Panc1 (cell line): Measurements from ENCODE around the gene SLC8A1. TPM values are rescaled to one million over a fixed set of nuclear protein-coding genes. Genes with fewer than 3 reads are reported as not detected.

ENCODE experiments used
- ATAC-seq: fragments of 200-7000 bp; cut with Tn5 transposase; 2 replicates; pipeline ENCODE4 v1.9.1; 2020; ENCODE audit warnings: mild to moderate bottlenecking, moderate library complexity
- BruUV-seq: library from RNA; stranded (reverse); fragments of 400-500 nt; replicated peaks from 2 replicates; lab custom pipeline; 2021; lab: Mats Ljungman, UMichigan
- CTCF ChIA-PET: fragments of 300-600 bp; sonication (Branson Sonifier 250); formaldehyde crosslinking; loops from one replicate; lab custom pipeline; 2022; ENCODE audit warnings: antibody characterized with exemption; lab: Charles Lee
- POLR2A ChIA-PET: fragments of 300-600 bp; sonication (Branson Sonifier 250); formaldehyde crosslinking; loops from one replicate; lab custom pipeline; 2022; ENCODE audit warnings: antibody characterized with exemption; lab: Charles Lee
- DNase-seq: peaks from one replicate; pipeline ENCODE4 v3.0.0-alpha.2; 2010; ENCODE audit warnings: low read depth, low spot score
- H3K27ac ChIP-seq: 2 replicates; pipeline ENCODE4 v1.5.1; 2011; ENCODE audit warnings: mild to moderate bottlenecking, low read length, inconsistent platforms
- H3K27me3 ChIP-seq: fragments of 200-500 bp; sonication (Bioruptor generic); 2 replicates; pipeline ENCODE4 v1.6.0; 2014; ENCODE audit warnings: low read length, inconsistent platforms; ENCODE audit not compliant: control insufficient read depth, insufficient read depth
- H3K36me3 ChIP-seq: fragments of 200-500 bp; sonication (Bioruptor generic); 2 replicates; pipeline ENCODE4 v1.5.1; 2014; ENCODE audit warnings: inconsistent platforms, mild to moderate bottlenecking, low read length, moderate library complexity; ENCODE audit not compliant: control insufficient read depth, insufficient read depth
- H3K4me1 ChIP-seq: 2 replicates; pipeline ENCODE4 v1.5.1; 2011; ENCODE audit warnings: inconsistent platforms, mild to moderate bottlenecking, low read length, moderate library complexity; ENCODE audit not compliant: control insufficient read depth, insufficient read depth
- H3K4me3 ChIP-seq, 2 experiments: 2 replicates each; pipeline ENCODE4 v1.5.1; 2011 to 2012; ENCODE audit warnings: low read depth in 2 of 2, low read length in 2 of 2, mild to moderate bottlenecking in 2 of 2, inconsistent platforms in 1 of 2, moderate library complexity in 1 of 2
- H3K9me3 ChIP-seq: fragments of 200-500 bp; sonication (Bioruptor generic); 2 replicates; pipeline ENCODE4 v1.5.1; 2014; ENCODE audit warnings: low read depth, mild to moderate bottlenecking, inconsistent platforms, low read length, moderate library complexity; ENCODE audit not compliant: control insufficient read depth, insufficient read depth
- CTCF ChIP-seq: fragments of 450-650 bp; IDR thresholded peaks from 2 replicates; pipeline ENCODE4 v1.5.1; 2017; ENCODE audit warnings: mild to moderate bottlenecking
- POLR2AphosphoS5 ChIP-seq: IDR thresholded peaks from 2 replicates; pipeline ENCODE4 v1.6.1; 2012; ENCODE audit warnings: mild to moderate bottlenecking, low read depth, low read length, moderate library complexity
- SIN3A ChIP-seq: IDR thresholded peaks from 2 replicates; pipeline ENCODE4 v1.6.1; 2012; ENCODE audit warnings: low read depth, mild to moderate bottlenecking, low read length, moderate library complexity, borderline replicate concordance; ENCODE audit not compliant: insufficient read depth
- TCF7L2 ChIP-seq: IDR thresholded peaks from 2 replicates; pipeline ENCODE4 v1.6.1; 2011; ENCODE audit warnings: mild to moderate bottlenecking, low read depth, low read length, inconsistent platforms
- in situ Hi-C: cut with HindIII; loops from 2 replicates; pipeline ENCODE4 v1.10.0; 2016; ENCODE audit warnings: low sequenced_read_pairs, low pct_unique_long_range_greater_than_20kb
- intact Hi-C: fragments of 100-400 bp; cut with micrococcal nuclease; formaldehyde crosslinking; loops from one replicate; pipeline ENCODE4 v1.10.0; 2022; ENCODE audit not compliant: unreplicated experiment
- total RNA-seq: library from RNA; stranded (reverse); gene quantifications from one replicate; pipeline ENCODE4 v1.2.1, GENCODE V29; 2021; ENCODE audit not compliant: unreplicated experiment
- TF ChIP-seq, protein P1 (sequence below), 2 experiments: IDR thresholded peaks; 2 replicates each; pipeline ENCODE4 v1.6.1; 2011 to 2012; ENCODE audit warnings: low read depth in 2 of 2, control low read depth in 1 of 2, low read length in 1 of 2, mild to moderate bottlenecking in 1 of 2, moderate library complexity in 1 of 2; ENCODE audit not compliant: insufficient read depth in 1 of 2

The SLC8A1 gene
- total RNA-seq, 1 experiment from 2014 or later: 0.59 TPM

DNA sequence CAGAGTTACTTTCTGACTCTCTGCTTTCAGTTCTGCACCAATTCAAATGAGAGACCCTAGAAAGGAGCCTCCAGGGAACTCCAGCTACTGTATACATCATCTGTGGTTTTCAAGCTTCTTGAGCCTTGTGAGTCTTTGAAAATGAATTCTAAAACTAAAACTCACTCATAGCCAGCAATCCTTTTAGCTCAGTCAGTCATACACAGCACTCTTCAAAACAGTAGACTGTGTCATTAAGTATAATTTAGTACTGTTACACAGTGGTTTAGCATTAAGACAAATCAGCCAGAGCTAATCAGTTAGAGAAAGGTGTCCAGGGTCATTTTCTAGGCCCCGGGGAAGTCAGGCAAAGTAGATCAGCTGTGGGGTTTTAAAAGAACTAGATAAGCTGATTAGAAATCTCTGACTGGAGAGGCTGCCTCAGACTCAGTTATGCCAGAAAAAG, 350.7 kb downstream of the SLC8A1 start:
- DNase-seq (no peak), ATAC-seq (no peak)
- intact Hi-C loops (no loop called here), in situ Hi-C loops (no loop called here)
- Histone ChIP-seq H3K36me3 (no peaks in the 10 kb centered on the region), H3K27me3 (no peaks in the 10 kb centered on the region), H3K4me3 (no peak overlapping the region), H3K9me3 (no peaks in the 10 kb centered on the region), H3K4me1 (no peaks in the 10 kb centered on the region), H3K27ac (no peak overlapping the region)
- TF ChIP-seq, protein P1, sequence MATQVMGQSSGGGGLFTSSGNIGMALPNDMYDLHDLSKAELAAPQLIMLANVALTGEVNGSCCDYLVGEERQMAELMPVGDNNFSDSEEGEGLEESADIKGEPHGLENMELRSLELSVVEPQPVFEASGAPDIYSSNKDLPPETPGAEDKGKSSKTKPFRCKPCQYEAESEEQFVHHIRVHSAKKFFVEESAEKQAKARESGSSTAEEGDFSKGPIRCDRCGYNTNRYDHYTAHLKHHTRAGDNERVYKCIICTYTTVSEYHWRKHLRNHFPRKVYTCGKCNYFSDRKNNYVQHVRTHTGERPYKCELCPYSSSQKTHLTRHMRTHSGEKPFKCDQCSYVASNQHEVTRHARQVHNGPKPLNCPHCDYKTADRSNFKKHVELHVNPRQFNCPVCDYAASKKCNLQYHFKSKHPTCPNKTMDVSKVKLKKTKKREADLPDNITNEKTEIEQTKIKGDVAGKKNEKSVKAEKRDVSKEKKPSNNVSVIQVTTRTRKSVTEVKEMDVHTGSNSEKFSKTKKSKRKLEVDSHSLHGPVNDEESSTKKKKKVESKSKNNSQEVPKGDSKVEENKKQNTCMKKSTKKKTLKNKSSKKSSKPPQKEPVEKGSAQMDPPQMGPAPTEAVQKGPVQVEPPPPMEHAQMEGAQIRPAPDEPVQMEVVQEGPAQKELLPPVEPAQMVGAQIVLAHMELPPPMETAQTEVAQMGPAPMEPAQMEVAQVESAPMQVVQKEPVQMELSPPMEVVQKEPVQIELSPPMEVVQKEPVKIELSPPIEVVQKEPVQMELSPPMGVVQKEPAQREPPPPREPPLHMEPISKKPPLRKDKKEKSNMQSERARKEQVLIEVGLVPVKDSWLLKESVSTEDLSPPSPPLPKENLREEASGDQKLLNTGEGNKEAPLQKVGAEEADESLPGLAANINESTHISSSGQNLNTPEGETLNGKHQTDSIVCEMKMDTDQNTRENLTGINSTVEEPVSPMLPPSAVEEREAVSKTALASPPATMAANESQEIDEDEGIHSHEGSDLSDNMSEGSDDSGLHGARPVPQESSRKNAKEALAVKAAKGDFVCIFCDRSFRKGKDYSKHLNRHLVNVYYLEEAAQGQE (IDR thresholded peaks at IDR 0.05; ENCODE audit: insufficient read depth in 1 of 2, low read depth in 2 of 2, low read length in 1 of 2): no peak
- TF ChIP-seq SIN3A (no peak), POLR2AphosphoS5 (no peak), TCF7L2 (no peak), CTCF (no peak)
- ChIA-PET CTCF (interaction anchor here (0.5 kb wide), 1 partner anchor 1113 kb away, joined by 3 read pairs; no protein-coding TSS in a partner anchor), POLR2A (no interaction called here)
- BruUV-seq: no TSS peak

- Histone ChIP-seq H3K4me3 (no peak overlapping the region), H3K9me3 (no peaks in the 10 kb centered on the region), H3K27ac (no peak overlapping the region), H3K4me1 (no peaks in the 10 kb centered on the region), H3K36me3 (no peaks in the 10 kb centered on the region), H3K27me3 (no peaks in the 10 kb centered on the region)
- intact Hi-C loops: no loop called here
- BruUV-seq: no TSS peak
- in situ Hi-C loops: no loop called here
- CTCF ChIA-PET: interaction anchor here (0.5 kb wide), 1 partner anchor 1114 kb away, joined by 3 read pairs; no protein-coding TSS in a partner anchor
- DNase-seq (no peak), ATAC-seq (no peak)
- TF ChIP-seq CTCF (no peak), SIN3A (no peak), TCF7L2 (no peak), POLR2AphosphoS5 (no peak)
- TF ChIP-seq, protein P1 (IDR thresholded peaks at IDR 0.05; ENCODE audit: insufficient read depth in 1 of 2, low read depth in 2 of 2, low read length in 1 of 2): no peak
- POLR2A ChIA-PET: no interaction called here
These were observed 351.2 kb downstream of the SLC8A1 start for GRCh38 chr2:40100676-40101075.
